ENCODE data around the gene TMEM69. TPM values are rescaled to one million over a fixed set of nuclear protein-coding genes. Genes with fewer than 3 reads are reported as not detected.

The TMEM69 gene
- total and polyA plus RNA-seq, 10 of the 15 experiments (the other 5 are each of a cell fraction or from before 2014, with no cell fraction given) = 44.6 to 162 (median 88.8) TPM

GRCh38 chr1:45687014-45687753, 797 bp upstream of the TMEM69 start (continued):
- TF ChIP-seq CREM (IDR thresholded peaks at IDR 0.05; ENCODE audit: low read depth) (peak; percentile 92), FOXM1 (IDR thresholded peaks at IDR 0.05; ENCODE audit: low read depth, low read length) (no peak), BACH1 (IDR thresholded peaks at IDR 0.05; ENCODE audit: borderline replicate concordance) (peak; percentile 58; the same call in 1 of the 2 replicates), MAX (IDR thresholded peaks at IDR 0.05; ENCODE audit: low read depth, low read length) (peak; percentile 54), BMI1 (IDR thresholded peaks at IDR 0.05; ENCODE audit: borderline replicate concordance) (no peak), WRNIP1 (IDR thresholded peaks at IDR 0.05; ENCODE audit: borderline replicate concordance, low read depth, low read length) (0 out of 2 replicates have a peak, but pooled peaks have one; percentile 12), SUPT20H (IDR thresholded peaks at IDR 0.05; ENCODE audit: borderline replicate concordance, control insufficient read depth, low read depth, low read length) (no peak), SREBF1 (IDR thresholded peaks at IDR 0.05; ENCODE audit: low read length) (peak; percentile 85), SP1 (IDR thresholded peaks at IDR 0.05; ENCODE audit: low read depth, low read length) (peak; percentile 85), E2F8 (IDR thresholded peaks at IDR 0.05; ENCODE audit: low read depth, partially characterized antibody) (peak; percentile 17), EGR1 (IDR thresholded peaks at IDR 0.05; ENCODE audit: borderline replicate concordance in 1 of 2, low read depth in 2 of 2, low read length in 2 of 2) (peak in 1 of 2 experiments; percentile 47; a peak in 2 of 3 replicates), ZNF687 (IDR thresholded peaks at IDR 0.05) (peak; percentile 83), KAT2A (conservative IDR thresholded peaks at IDR 0.05; ENCODE audit: control insufficient read depth, low read depth, low read length) (no peak), ZZZ3 (IDR thresholded peaks at IDR 0.05; ENCODE audit: control insufficient read depth, insufficient read length, low read depth) (no peak), ATF2 (IDR thresholded peaks at IDR 0.05; ENCODE audit: low read length) (no peak), ETV6 (conservative IDR thresholded peaks at IDR 0.05 in 1 of 2, IDR thresholded peaks at IDR 0.05 in 1 of 2; ENCODE audit: borderline replicate concordance in 1 of 2, low read depth in 1 of 2) (peak in 1 of 2 experiments; percentile 50; a peak in 1 of 4 replicates), POLR2AphosphoS2 (IDR thresholded peaks at IDR 0.05; ENCODE audit: low read depth, low read length) (peak; percentile 81), ZNF207 (IDR thresholded peaks at IDR 0.05; ENCODE audit: borderline replicate concordance) (no peak; the same call in 1 of the 2 replicates), IRF5 (IDR thresholded peaks at IDR 0.05; ENCODE audit: borderline replicate concordance) (no peak)
